Hepatocyte (in vitro differentiated cells): Measurements from ENCODE around the gene SPAAR. TPM values are rescaled to one million over a fixed set of nuclear protein-coding genes. Genes with fewer than 3 reads are reported as not detected.

Experiments
- DNase-seq: peaks from one replicate; pipeline ENCODE4 v3.0.0-alpha.2; 2016; ENCODE audit warnings: low spot score
- H2AFZ ChIP-seq: fragments of 200-600 bp; sonication (generic); 2 replicates; pipeline ENCODE4 v1.6.0; 2016; ENCODE audit warnings: antibody characterized with exemption, mild to moderate bottlenecking
- H3K27ac ChIP-seq: fragments of 200-600 bp; sonication (generic); 2 replicates; pipeline ENCODE4 v1.5.1; 2016; ENCODE audit warnings: mild to moderate bottlenecking
- H3K27me3 ChIP-seq: fragments of 200-600 bp; sonication (generic); 2 replicates; pipeline ENCODE4 v1.6.1; 2016
- H3K36me3 ChIP-seq: fragments of 200-600 bp; sonication (generic); replicated peaks from 2 replicates; pipeline ENCODE4 v1.5.1; 2016; ENCODE audit warnings: low read depth; ENCODE audit not compliant: insufficient read depth
- H3K4me1 ChIP-seq: fragments of 200-600 bp; sonication (generic); 2 replicates; pipeline ENCODE4 v1.5.1; 2016; ENCODE audit warnings: mild to moderate bottlenecking, moderate library complexity; ENCODE audit not compliant: insufficient read depth
- H3K4me2 ChIP-seq: fragments of 200-600 bp; sonication (generic); 2 replicates; pipeline ENCODE4 v1.6.0; 2016
- H3K4me3 ChIP-seq: fragments of 200-600 bp; sonication (generic); 2 replicates; pipeline ENCODE4 v1.5.1; 2016; ENCODE audit warnings: mild to moderate bottlenecking
- H3K79me2 ChIP-seq: fragments of 200-600 bp; sonication (generic); 2 replicates; pipeline ENCODE4 v1.6.0; 2017; ENCODE audit warnings: mild to moderate bottlenecking
- H3K9me2 ChIP-seq: fragments of 200-600 bp; sonication (generic); replicated peaks from 2 replicates; pipeline ENCODE4 v1.6.0; 2017; ENCODE audit warnings: mild to moderate bottlenecking; ENCODE audit not compliant: insufficient read depth
- H3K9me3 ChIP-seq: fragments of 200-600 bp; sonication (generic); 2 replicates; pipeline ENCODE4 v1.5.1; 2016; ENCODE audit warnings: low read depth, mild to moderate bottlenecking
- H4K20me1 ChIP-seq: fragments of 200-600 bp; sonication (generic); 2 replicates; pipeline ENCODE4 v1.6.0; 2016; ENCODE audit warnings: mild to moderate bottlenecking; ENCODE audit not compliant: insufficient read depth, poor library complexity, severe bottlenecking
- EZH2 ChIP-seq: fragments of 200-600 bp; sonication (generic); IDR thresholded peaks from 2 replicates; pipeline ENCODE4 v1.6.1; 2016; ENCODE audit warnings: antibody characterized with exemption, mild to moderate bottlenecking, borderline replicate concordance
- EZH2phosphoT487 ChIP-seq: fragments of 200-600 bp; sonication (generic); IDR thresholded peaks from one replicate; pipeline ENCODE4 v1.6.1; 2018; ENCODE audit warnings: antibody characterized with exemption, mild to moderate bottlenecking, low read depth, moderate library complexity; ENCODE audit not compliant: unreplicated experiment, severe bottlenecking
- WGBS: methylation state at CpG from one replicate; pipeline ENCODE4 v1.1.6; 2016; ENCODE audit warnings: low lambda C conversion rate; ENCODE audit errors: missing lambda C conversion rate; 5-methylcytosine and 5-hydroxymethylcytosine counted together
- polyA plus RNA-seq: library from polyadenylated mRNA; unstranded; fragments of >200 nt; fragmentation: Nextera tagmentation; extraction: Ambion mirVana; gene quantifications from 2 replicates; pipeline ENCODE4 v1.2.1, GENCODE V29; 2016
- total RNA-seq: library from RNA; depleted of rRNA; stranded (reverse); fragments of >200 nt; gene quantifications from 2 replicates; pipeline ENCODE4 v1.2.3, GENCODE V29; 2014
- TF ChIP-seq, protein P1 (sequence below): fragments of 200-600 bp; sonication (generic); IDR thresholded peaks from 2 replicates; pipeline ENCODE4 v1.5.1; 2016; ENCODE audit warnings: antibody characterized with exemption, mild to moderate bottlenecking; ENCODE audit not compliant: poor library complexity

SPAAR gene
- total and polyA plus RNA-seq, 2 experiments from 2014 or later, result not detected

DNA sequence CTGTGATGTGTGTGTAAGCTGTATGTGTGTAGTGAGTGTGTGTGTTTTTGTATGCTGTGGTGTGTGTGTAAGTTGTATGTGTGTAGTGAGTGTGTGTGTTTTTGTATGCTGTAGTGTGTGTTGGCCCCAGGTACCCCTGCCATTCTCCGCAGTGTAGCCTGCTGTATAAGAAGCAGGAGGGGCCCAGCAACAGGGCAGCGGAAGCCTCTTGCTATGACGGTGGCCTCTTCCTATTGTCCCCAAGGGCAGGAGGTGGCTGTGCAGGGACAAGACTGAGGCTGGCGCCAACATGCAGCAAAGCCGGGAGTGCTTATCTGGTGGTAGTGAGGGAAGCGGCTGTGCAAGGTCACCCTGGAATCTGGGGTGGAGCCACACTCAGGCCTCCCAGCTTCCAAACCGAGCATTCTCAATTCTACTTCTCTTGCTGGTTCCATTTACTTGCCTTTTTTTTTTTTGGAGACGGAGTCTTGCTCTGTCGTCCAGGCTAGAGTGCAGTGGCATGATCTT lies 5.1 kb downstream of the SPAAR start:
- Histone ChIP-seq H2AFZ (peak overlapping the region; percentile 14), H3K27me3 (no peaks in the 10 kb centered on the region), H3K4me3 (no peak overlapping the region), H3K4me2 (no peak overlapping the region), H3K9me2 (no peaks in the 10 kb centered on the region), H4K20me1 (no peaks in the 10 kb centered on the region), H3K27ac (peak overlapping the region; percentile 83), H3K9me3 (no peaks in the 10 kb centered on the region), H3K4me1 (peaks cover 20% of the 10 kb centered on the region), H3K79me2 (no peaks in the 10 kb centered on the region), H3K36me3 (no peaks in the 10 kb centered on the region)
- peak; percentile 81 for DNase-seq
- 23% methylated on average over 9 of the region's 9 CpGs for WGBS
- no peak for TF ChIP-seq EZH2phosphoT487
- TF ChIP-seq EZH2, result no peak
- TF ChIP-seq, protein P1, sequence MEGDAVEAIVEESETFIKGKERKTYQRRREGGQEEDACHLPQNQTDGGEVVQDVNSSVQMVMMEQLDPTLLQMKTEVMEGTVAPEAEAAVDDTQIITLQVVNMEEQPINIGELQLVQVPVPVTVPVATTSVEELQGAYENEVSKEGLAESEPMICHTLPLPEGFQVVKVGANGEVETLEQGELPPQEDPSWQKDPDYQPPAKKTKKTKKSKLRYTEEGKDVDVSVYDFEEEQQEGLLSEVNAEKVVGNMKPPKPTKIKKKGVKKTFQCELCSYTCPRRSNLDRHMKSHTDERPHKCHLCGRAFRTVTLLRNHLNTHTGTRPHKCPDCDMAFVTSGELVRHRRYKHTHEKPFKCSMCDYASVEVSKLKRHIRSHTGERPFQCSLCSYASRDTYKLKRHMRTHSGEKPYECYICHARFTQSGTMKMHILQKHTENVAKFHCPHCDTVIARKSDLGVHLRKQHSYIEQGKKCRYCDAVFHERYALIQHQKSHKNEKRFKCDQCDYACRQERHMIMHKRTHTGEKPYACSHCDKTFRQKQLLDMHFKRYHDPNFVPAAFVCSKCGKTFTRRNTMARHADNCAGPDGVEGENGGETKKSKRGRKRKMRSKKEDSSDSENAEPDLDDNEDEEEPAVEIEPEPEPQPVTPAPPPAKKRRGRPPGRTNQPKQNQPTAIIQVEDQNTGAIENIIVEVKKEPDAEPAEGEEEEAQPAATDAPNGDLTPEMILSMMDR, result no peak

DNA sequence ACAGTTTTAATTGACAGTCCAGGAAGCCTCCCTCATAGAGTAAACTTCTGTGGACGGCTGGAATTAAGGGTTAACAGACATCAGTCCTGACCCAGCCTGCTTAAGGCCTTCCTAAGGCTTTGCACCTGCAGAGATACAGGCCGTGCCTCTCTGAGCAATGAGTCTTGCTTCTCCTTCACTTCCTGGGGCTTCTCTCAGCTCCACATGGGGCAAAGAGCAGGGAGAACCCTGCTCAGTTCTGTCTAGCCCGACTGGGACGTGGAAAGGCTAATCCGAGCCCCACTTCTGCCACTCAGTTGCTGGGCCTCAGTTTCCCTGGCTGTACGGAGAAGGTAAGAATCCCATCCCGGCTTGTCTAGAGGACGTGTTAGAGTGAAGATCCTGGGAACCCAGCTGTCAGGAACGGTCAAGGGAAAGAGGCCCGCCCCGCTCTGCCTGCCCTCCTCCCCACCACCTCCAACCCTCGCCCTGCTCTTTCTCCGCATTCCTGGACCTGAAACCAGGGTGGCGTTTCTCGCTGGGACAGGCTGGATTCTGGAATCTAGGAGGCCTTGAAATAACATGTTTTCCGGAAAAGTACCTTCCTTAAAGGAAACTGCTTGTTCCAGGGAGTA lies 6.5 kb downstream of the SPAAR start:
- TF ChIP-seq EZH2 (no peak), EZH2phosphoT487 (no peak)
- TF ChIP-seq, protein P1, result no peak
- H3K4me2 ChIP-seq, result no peak overlapping the region
- H3K4me1 ChIP-seq, result peaks cover 22% of the 10 kb centered on the region

DNA sequence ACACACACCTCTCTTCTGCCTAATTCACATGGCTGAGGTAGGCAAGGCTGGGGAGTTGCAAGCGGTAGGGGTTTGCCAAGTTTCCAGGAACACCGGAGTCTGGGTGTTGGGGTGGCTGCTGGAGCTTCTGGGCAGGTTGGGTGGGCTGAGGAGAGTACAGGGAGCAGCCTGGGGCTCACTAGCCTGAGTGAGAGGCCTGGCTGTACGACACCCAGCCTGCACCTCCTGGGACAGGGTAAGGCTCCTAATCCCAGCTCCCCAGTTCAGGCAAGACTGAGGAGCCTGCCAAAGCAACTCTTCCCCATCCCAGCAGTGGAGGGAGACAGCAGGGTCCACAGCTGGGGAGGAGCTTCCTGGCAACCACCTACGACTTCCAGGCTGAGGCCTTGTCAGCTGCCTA lies 8.0 kb downstream of the SPAAR start:
- no peak overlapping the region for H3K4me2 ChIP-seq
- H3K27me3 ChIP-seq, result no peaks in the 10 kb centered on the region
- TF ChIP-seq, protein P1, result no peak
- TF ChIP-seq EZH2phosphoT487 (no peak), EZH2 (no peak)
- no peaks in the 10 kb centered on the region for H4K20me1 ChIP-seq
- no peak overlapping the region for H3K4me3 ChIP-seq
- no peak overlapping the region for H2AFZ ChIP-seq
- H3K4me1 ChIP-seq, result peaks cover 22% of the 10 kb centered on the region
- no peak overlapping the region for H3K27ac ChIP-seq
- 97% methylated on average over 3 of the region's 4 CpGs for WGBS
- H3K9me3 ChIP-seq, result no peaks in the 10 kb centered on the region
- DNase-seq, result no peak
- no peaks in the 10 kb centered on the region for H3K9me2 ChIP-seq
- no peaks in the 10 kb centered on the region for H3K36me3 ChIP-seq
- H3K79me2 ChIP-seq, result no peaks in the 10 kb centered on the region

More for the DNA sequence above, 6.5 kb downstream of the SPAAR start:
- H3K36me3 ChIP-seq, result no peaks in the 10 kb centered on the region
- H4K20me1 ChIP-seq, result no peaks in the 10 kb centered on the region
- no peak for DNase-seq
- no peak overlapping the region for H3K27ac ChIP-seq
- H3K9me2 ChIP-seq, result no peaks in the 10 kb centered on the region
- H3K79me2 ChIP-seq, result no peaks in the 10 kb centered on the region
- no peak overlapping the region for H3K4me3 ChIP-seq
- no peak overlapping the region for H2AFZ ChIP-seq
- 75% methylated on average over 16 of the region's 16 CpGs for WGBS
- H3K27me3 ChIP-seq, result no peaks in the 10 kb centered on the region
- H3K9me3 ChIP-seq, result no peaks in the 10 kb centered on the region
